ENCODE results near the gene TRMT112. TPM values are rescaled to one million over a fixed set of nuclear protein-coding genes. Genes with fewer than 3 reads are reported as not detected.

Gene TRMT112
- total and polyA plus RNA-seq, 11 donors: 80.0 to 186 (median 107) TPM

GRCh38 chr11:64353715-64354506 lies 36.6 kb upstream of the TRMT112 start:
- peaks cover 0 to 5% (median 0%) of the 10 kb centered on the region in 9 donors for H3K36me3 ChIP-seq
- no peaks in the 10 kb centered on the region for H3K27me3 ChIP-seq
- no peak for DNase-seq
- no peak overlapping the region for H3K4me3 ChIP-seq
- H3K4me1 ChIP-seq: peaks cover 3 to 31% (median 22%) of the 10 kb centered on the region in 12 donors
- intact Hi-C loops (cut with DNase I): loop anchor here in 2 of 10 donors (2.0 to 10.0 kb wide), 3 partner anchors 35 to 301 kb away; partner anchors contain the start of genes PRDX5 (in 2 of the 2) and TRMT112 (in 1 of the 2)
- H3K27ac ChIP-seq: no peak overlapping the region
- 82 to 87% (median 83%) methylated on average over 17 to 20 of the region's 20 CpGs for WGBS, 4 donors
- ATAC-seq: no peak
- TF ChIP-seq, protein P1, sequence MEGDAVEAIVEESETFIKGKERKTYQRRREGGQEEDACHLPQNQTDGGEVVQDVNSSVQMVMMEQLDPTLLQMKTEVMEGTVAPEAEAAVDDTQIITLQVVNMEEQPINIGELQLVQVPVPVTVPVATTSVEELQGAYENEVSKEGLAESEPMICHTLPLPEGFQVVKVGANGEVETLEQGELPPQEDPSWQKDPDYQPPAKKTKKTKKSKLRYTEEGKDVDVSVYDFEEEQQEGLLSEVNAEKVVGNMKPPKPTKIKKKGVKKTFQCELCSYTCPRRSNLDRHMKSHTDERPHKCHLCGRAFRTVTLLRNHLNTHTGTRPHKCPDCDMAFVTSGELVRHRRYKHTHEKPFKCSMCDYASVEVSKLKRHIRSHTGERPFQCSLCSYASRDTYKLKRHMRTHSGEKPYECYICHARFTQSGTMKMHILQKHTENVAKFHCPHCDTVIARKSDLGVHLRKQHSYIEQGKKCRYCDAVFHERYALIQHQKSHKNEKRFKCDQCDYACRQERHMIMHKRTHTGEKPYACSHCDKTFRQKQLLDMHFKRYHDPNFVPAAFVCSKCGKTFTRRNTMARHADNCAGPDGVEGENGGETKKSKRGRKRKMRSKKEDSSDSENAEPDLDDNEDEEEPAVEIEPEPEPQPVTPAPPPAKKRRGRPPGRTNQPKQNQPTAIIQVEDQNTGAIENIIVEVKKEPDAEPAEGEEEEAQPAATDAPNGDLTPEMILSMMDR (IDR thresholded peaks at IDR 0.05): no peak
- TF ChIP-seq POLR2A (IDR thresholded peaks at IDR 0.05): no peak
- no peaks in the 10 kb centered on the region for H3K9me3 ChIP-seq

DNA sequence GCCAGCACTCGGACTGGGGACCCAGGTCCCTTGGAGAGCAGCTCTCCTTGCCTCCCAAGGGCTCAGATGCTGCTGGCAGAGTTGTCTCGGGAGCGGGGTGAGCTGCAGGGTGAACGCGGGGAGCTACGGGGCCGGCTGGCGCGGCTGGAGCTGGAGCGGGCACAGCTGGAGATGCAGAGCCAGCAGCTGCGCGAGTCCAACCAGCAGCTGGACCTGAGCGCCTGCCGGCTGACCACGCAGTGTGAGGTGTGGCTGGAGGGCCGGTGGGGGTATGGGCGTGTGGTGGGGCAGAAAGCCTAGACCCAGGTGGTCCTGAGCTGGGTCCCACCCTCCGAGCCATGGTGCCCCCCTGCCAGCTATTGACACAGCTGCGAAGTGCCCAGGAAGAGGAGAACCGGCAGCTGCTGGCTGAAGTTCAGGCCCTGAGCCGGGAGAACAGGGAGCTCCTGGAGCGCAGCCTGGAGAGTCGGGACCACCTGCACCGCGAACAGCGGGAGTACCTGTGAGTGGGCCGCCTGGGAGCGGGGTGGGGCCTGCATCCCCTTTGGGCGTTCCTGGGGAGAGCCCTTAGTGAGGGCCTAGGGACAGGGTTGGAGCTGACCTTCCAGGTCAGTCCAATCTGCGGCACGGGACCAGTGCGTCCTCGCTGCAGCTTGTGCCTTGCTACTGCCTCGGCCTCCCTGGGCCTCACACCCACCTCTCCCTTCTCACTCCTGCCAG lies 35.8 kb upstream of the TRMT112 start:
- no peak for ATAC-seq
- H3K4me3 ChIP-seq: no peak overlapping the region
- H3K9me3 ChIP-seq: no peaks in the 10 kb centered on the region
- H3K27me3 ChIP-seq: no peaks in the 10 kb centered on the region
- no peak overlapping the region for H3K27ac ChIP-seq
- intact Hi-C loops (cut with DNase I): loop anchor here in 2 of 10 donors (5.0 to 10.0 kb wide), 2 partner anchors 36 to 302 kb away; partner anchors contain the start of genes PRDX5 (in 1 of the 2) and TRMT112 (in 1 of the 2)
- no peak for DNase-seq
- H3K36me3 ChIP-seq: peaks cover 0 to 5% (median 0%) of the 10 kb centered on the region in 9 donors
- TF ChIP-seq, protein P1 (IDR thresholded peaks at IDR 0.05): no peak
- no peak for TF ChIP-seq POLR2A (IDR thresholded peaks at IDR 0.05)
- H3K4me1 ChIP-seq: peaks cover under 1 to 31% (median 16%) of the 10 kb centered on the region in 12 donors
- 90 to 92% (median 90%) methylated on average over 21 to 34 of the region's 34 CpGs for WGBS, 4 donors

DNA sequence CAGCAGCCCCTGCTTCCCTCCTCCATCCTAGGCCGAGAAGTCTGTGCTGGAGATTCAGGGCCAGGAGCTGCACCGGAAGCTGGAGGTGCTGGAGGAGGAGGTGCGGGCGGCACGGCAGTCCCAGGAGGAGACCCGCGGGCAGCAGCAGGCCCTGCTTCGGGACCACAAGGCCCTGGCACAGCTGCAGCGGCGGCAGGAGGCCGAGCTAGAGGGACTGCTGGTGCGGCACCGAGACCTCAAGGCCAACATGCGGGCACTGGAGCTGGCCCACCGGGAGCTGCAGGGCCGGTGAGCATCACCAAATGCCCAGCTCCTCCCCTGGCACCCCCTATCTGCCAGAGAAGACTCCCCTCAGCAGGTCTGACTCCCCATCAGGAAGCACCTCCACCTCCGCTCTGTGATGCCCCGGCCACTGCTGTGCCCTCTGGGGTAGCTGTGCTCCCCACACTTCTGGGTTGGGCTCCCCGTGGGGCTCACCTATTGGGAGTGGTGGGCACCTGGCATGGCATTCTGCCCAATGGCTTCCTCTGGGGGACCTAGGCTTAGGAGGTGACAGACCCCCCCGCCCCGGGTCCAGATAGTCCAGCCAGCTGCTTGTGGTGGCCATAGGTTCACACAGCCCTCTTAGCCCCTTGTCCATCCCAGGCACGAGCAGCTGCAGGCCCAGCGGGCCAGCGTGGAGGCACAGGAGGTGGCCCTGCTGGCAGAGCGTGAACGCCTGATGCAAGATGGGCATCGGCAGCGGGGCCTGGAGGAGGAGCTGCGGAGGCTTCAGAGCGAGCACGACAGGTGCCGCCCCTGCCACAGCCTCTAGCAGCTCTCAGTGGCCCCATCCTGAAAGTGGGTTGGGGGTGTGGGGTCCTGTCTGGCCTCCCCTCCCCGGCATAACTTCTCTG lies 35.0 kb upstream of the TRMT112 start:
- DNase-seq (no peak), ATAC-seq (no peak)
- WGBS, 4 donors: 92 to 95% (median 93%) methylated on average over 26 to 33 of the region's 33 CpGs
- peaks cover 0 to 5% (median 0%) of the 10 kb centered on the region in 9 donors for H3K36me3 ChIP-seq
- peaks cover 0 to 23% (median 10%) of the 10 kb centered on the region in 12 donors for H3K4me1 ChIP-seq
- intact Hi-C loops (cut with DNase I): loop anchor here in 2 of 10 donors (5.0 to 10.0 kb wide), 2 partner anchors 35 to 302 kb away; partner anchors contain the start of genes PRDX5 (in 1 of the 2) and TRMT112 (in 1 of the 2)
- H3K27me3 ChIP-seq: no peaks in the 10 kb centered on the region
- no peak overlapping the region for H3K27ac ChIP-seq
- H3K9me3 ChIP-seq: no peaks in the 10 kb centered on the region
- H3K4me3 ChIP-seq: no peak overlapping the region
- TF ChIP-seq, protein P1 (IDR thresholded peaks at IDR 0.05): no peak
- TF ChIP-seq POLR2A (IDR thresholded peaks at IDR 0.05): no peak
